ENCODE measurements around the gene CCDC116. TPM values are rescaled to one million over a fixed set of nuclear protein-coding genes. Genes with fewer than 3 reads are reported as not detected.
A peak's percentile ranks its signal among the peaks of the same experiment; 100 is the strongest.

CCDC116 gene
- polyA plus RNA-seq, 1 experiment: 0.06 TPM

- Histone ChIP-seq H3K9me3 (ENCODE audit: control insufficient read depth, insufficient read depth, low read length) (no peaks in the 10 kb centered on the region; the same call in 1 of the 2 replicates), H3K27me3 (ENCODE audit: control insufficient read depth, insufficient read depth, low read length) (no peaks in the 10 kb centered on the region), H3K27ac (ENCODE audit: low read depth, low read length) (no peak overlapping the region), H3K4me3 (ENCODE audit: low read depth, low read length) (no peak overlapping the region)
- DNase-seq (ENCODE audit: low read depth, low spot score): peak; percentile 56
- CTCF ChIA-PET: interaction anchor here (0.6 to 2.1 kb wide), 22 partner anchors 9 to 544 kb away, joined by 3 to 8 read pairs (median 4); partner anchors contain the start of genes PPIL2 and YDJC
- peak; percentile 93 for TF ChIP-seq CTCF (IDR thresholded peaks at IDR 0.05; ENCODE audit: low read depth, low read length)
- POLR2A ChIA-PET: interaction anchor here (0.6 to 1.5 kb wide), 3 partner anchors 11 to 632 kb away, joined by 3 to 5 read pairs (median 4); partner anchors contain the start of genes P2RX6 and YDJC
These were observed 14.3 kb downstream of the CCDC116 start for GRCh38 chr22:21646608-21647590.

DNA sequence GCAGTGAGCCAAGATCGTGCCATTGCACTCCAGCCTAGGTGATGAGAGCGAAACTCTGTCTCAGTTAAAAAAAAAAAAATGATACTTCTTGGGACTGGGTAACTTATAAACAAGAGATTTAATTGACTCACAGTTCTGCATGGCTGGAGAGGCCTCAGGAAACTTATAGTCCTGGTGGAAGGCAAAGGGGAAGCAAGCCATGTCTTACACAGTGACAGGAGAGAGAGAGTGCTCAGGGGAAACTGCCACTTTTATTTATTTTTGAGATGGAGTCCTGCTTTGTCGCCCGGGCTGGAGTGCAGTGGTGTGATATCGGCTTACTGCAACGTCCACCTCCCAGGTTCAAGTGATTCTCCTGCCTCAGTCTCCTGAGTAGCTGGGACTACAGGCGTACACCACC lies 17.7 kb downstream of the CCDC116 start:
- no peak overlapping the region for H3K4me3 ChIP-seq (ENCODE audit: low read depth, low read length)
- no peak for TF ChIP-seq CTCF (IDR thresholded peaks at IDR 0.05; ENCODE audit: low read depth, low read length)
- DNase-seq (ENCODE audit: low read depth, low spot score): no peak
- H3K9me3 ChIP-seq (ENCODE audit: control insufficient read depth, insufficient read depth, low read length): no peaks in the 10 kb centered on the region; the same call in 1 of the 2 replicates
- no peak overlapping the region for H3K27ac ChIP-seq (ENCODE audit: low read depth, low read length)
- ChIA-PET CTCF (no interaction called here), POLR2A (no interaction called here)
- no peaks in the 10 kb centered on the region for H3K27me3 ChIP-seq (ENCODE audit: control insufficient read depth, insufficient read depth, low read length)

DNA sequence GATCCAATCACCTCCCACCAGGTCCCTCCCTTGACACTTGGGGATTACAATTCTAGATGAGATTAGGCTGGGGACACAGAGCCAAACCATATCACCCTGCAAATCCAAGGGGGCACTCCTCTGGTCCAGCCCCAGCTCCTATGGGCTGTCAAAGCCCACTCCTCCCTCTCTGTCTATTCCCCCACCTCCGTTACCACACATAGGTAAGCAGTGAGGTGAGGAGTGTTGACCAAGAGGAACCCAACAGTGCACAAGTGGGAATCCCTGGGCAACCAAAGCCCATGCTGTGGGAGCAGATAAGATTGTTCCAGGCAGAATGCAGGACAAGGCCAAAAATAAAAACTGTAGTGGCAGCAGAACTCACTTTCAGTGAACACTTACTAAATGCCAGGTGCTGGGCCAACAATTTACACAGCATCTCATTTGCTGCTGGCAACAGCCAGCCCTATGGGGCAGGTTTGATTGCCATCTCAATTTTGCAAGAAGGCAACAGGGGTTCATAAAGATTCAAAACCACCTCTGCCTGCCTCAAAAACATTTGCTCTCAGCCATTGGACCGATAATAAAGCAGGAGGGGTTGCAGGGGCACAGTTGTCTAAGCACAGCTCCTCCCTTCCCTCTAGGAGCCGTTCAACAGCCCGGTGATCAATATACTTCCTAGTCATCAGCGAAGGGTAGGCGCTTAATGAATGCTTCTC lies 18.4 kb downstream of the CCDC116 start:
- no peak for DNase-seq (ENCODE audit: low read depth, low spot score)
- peak overlapping the region; percentile 47 for H3K27ac ChIP-seq (ENCODE audit: low read depth, low read length)
- POLR2A ChIA-PET: no interaction called here
- TF ChIP-seq CTCF (IDR thresholded peaks at IDR 0.05; ENCODE audit: low read depth, low read length): no peak
- no peaks in the 10 kb centered on the region for H3K27me3 ChIP-seq (ENCODE audit: control insufficient read depth, insufficient read depth, low read length)
- CTCF ChIA-PET: no interaction called here
- peak overlapping the region; percentile 91 for H3K4me3 ChIP-seq (ENCODE audit: low read depth, low read length)
- no peaks in the 10 kb centered on the region; the same call in 1 of the 2 replicates for H3K9me3 ChIP-seq (ENCODE audit: control insufficient read depth, insufficient read depth, low read length)

GRCh38 chr22:21651521-21652009 lies 19.0 kb downstream of the CCDC116 start:
- TF ChIP-seq CTCF (IDR thresholded peaks at IDR 0.05; ENCODE audit: low read depth, low read length): no peak
- peak overlapping the region; percentile 47 for H3K27ac ChIP-seq (ENCODE audit: low read depth, low read length)
- no peaks in the 10 kb centered on the region for H3K27me3 ChIP-seq (ENCODE audit: control insufficient read depth, insufficient read depth, low read length)
- CTCF ChIA-PET: interaction anchor here (1.1 kb wide), 1 partner anchor 9 kb away, joined by 3 read pairs; no protein-coding TSS in a partner anchor
- peak overlapping the region; percentile 91 for H3K4me3 ChIP-seq (ENCODE audit: low read depth, low read length)
- POLR2A ChIA-PET: no interaction called here
- H3K9me3 ChIP-seq (ENCODE audit: control insufficient read depth, insufficient read depth, low read length): no peaks in the 10 kb centered on the region; the same call in 1 of the 2 replicates
- DNase-seq (ENCODE audit: low read depth, low spot score): no peak
